ENCODE results near the gene SMYD3. TPM values are rescaled to one million over a fixed set of nuclear protein-coding genes. Genes with fewer than 3 reads are reported as not detected.

Gene SMYD3
- total RNA-seq, 1 donor from 2014 or later: 31.9 TPM

- no peaks in the 10 kb centered on the region for H3K27me3 Mint-ChIP-seq
- no peaks in the 10 kb centered on the region for H3K4me1 Mint-ChIP-seq (ENCODE audit: low read depth)
- no peak for DNase-seq (ENCODE audit: low spot score, unreplicated experiment)
- no peak overlapping the region for H3K27ac Mint-ChIP-seq
- H3K4me3 Mint-ChIP-seq (ENCODE audit: low read depth): no peak overlapping the region
- no peak for TF ChIP-seq CTCF (IDR thresholded peaks at IDR 0.05; ENCODE audit: unreplicated experiment)
- H3K36me3 Mint-ChIP-seq (ENCODE audit: insufficient read depth): no peaks in the 10 kb centered on the region
- H3K9me3 Mint-ChIP-seq (ENCODE audit: low read depth): peaks cover 12% of the 10 kb centered on the region
Measured at GRCh38 chr1:246516126-246516525, 9.0 kb upstream of the SMYD3 start.

DNA sequence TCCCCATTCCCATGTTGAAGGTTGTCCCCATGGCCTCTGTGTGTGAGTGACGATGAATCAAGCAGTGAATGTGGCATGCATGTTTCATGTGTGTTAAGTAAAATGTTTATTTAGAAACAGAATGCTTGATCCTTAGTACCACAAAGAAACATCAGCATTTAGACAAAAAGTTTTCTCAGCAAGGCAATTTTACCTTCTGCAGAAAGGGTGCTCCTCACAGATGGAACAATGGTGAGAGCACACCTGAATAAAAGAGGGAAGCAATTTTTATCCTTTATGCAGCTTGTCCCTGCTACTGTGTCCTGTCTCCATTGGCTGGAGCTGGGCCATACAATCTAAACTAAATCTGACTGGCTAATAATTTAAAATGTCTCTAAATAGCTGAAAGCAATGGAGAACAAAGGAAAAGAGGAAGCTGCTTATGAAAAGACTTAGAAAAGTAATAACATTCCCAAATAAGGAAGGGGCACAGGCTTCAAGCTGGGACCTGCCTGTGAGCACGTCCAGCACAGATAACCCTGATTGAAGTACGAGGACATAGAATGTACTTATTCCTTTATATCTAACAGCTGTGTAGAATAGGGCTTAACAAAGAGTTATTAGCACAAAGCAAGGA is 8.4 kb upstream of the SMYD3 start:
- H3K36me3 Mint-ChIP-seq (ENCODE audit: insufficient read depth): no peaks in the 10 kb centered on the region
- H3K27ac Mint-ChIP-seq: no peak overlapping the region
- no peak for TF ChIP-seq CTCF (IDR thresholded peaks at IDR 0.05; ENCODE audit: unreplicated experiment)
- no peaks in the 10 kb centered on the region for H3K4me1 Mint-ChIP-seq (ENCODE audit: low read depth)
- no peak overlapping the region for H3K4me3 Mint-ChIP-seq (ENCODE audit: low read depth)
- DNase-seq (ENCODE audit: low spot score, unreplicated experiment): no peak
- H3K27me3 Mint-ChIP-seq: no peaks in the 10 kb centered on the region
- H3K9me3 Mint-ChIP-seq (ENCODE audit: low read depth): peaks cover 12% of the 10 kb centered on the region

DNA sequence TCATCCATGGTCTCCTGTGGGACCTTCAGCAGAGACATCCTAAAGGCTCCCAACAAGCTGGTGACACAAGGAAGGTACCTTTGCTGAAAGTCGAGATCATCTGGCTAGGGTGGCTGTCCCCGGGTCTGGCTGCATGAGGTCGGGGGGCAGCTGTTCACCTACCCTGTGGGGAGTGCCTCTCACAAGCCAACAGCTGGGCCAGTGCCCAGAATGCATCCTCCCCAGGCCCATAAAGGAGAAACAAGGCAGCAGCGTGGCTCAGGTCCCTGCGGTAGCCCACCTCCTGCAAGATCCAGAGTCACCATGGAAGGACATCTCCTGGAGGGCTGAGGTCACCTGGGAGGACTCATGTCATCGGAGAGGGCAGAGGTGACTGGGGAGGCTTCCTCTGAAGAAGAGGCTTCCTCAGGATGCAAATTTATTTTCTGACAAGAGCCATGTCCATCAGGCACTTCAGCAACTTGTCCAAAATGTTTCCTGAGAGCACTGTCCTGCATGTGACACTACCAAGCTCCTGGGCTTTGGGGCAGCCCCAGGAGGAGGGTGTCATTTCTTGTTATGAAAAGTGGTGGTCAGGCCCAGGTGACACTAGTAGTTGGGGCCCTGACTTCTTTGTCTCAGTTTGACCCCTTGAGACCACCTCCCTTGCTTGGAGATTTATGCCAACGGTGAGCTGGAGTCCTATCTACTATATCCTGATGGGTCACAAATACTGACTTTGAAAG is 6.7 kb upstream of the SMYD3 start:
- Mint-ChIP-seq H3K9me3 (ENCODE audit: low read depth) (peaks cover 12% of the 10 kb centered on the region), H3K27ac (no peak overlapping the region), H3K27me3 (no peaks in the 10 kb centered on the region), H3K36me3 (ENCODE audit: insufficient read depth) (no peaks in the 10 kb centered on the region), H3K4me1 (ENCODE audit: low read depth) (no peaks in the 10 kb centered on the region), H3K4me3 (ENCODE audit: low read depth) (no peak overlapping the region)
- DNase-seq (ENCODE audit: low spot score, unreplicated experiment): no peak
- no peak for TF ChIP-seq CTCF (IDR thresholded peaks at IDR 0.05; ENCODE audit: unreplicated experiment)

DNA sequence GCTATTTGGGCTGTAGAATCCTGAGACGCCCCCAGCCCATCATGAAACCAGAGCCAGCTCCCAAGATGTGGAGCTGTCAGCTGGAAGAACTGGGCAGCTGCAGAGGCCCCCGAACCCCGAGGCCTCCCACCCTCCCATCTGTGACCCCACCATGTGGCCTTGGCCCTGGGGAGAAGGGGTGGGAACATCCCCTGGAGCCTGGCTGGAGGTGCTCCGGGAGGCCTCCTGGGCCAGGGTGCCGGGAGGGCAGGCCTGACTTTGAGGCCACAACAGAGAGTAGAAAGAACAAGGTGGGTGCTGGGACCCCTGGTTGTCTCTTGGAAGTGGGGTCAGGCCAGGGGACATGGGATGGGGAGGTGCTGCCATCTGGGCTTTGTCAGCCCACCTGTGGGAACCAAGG is 6.0 kb upstream of the SMYD3 start:
- H3K27ac Mint-ChIP-seq: no peak overlapping the region
- no peaks in the 10 kb centered on the region for H3K27me3 Mint-ChIP-seq
- H3K4me1 Mint-ChIP-seq (ENCODE audit: low read depth): no peaks in the 10 kb centered on the region
- H3K9me3 Mint-ChIP-seq (ENCODE audit: low read depth): peaks cover 12% of the 10 kb centered on the region
- no peak for TF ChIP-seq CTCF (IDR thresholded peaks at IDR 0.05; ENCODE audit: unreplicated experiment)
- no peak overlapping the region for H3K4me3 Mint-ChIP-seq (ENCODE audit: low read depth)
- DNase-seq (ENCODE audit: low spot score, unreplicated experiment): no peak
- no peaks in the 10 kb centered on the region for H3K36me3 Mint-ChIP-seq (ENCODE audit: insufficient read depth)

DNA sequence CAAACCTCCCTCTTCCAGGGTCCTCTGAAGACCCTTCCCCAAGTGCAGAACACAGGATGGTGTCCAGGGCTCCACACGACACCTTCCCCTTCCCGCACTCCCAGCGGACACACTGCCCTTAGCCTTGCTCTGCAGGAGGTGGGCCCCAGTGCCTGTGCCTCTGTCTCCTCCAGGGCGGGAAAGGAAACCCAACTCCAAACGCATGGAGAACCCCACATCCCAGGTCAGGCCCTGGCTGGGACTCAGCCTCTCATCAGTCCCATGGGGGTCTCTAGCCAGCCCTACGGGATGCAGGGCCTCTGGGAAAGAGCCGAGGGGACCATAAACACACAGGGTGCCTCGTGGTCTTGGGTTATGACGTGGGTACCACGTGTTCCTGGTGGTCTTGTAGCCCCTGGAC is 5.6 kb upstream of the SMYD3 start:
- no peak overlapping the region for H3K27ac Mint-ChIP-seq
- no peak for TF ChIP-seq CTCF (IDR thresholded peaks at IDR 0.05; ENCODE audit: unreplicated experiment)

More for the DNA sequence above, 5.6 kb upstream of the SMYD3 start:
- no peaks in the 10 kb centered on the region for H3K4me1 Mint-ChIP-seq (ENCODE audit: low read depth)
- H3K4me3 Mint-ChIP-seq (ENCODE audit: low read depth): no peak overlapping the region
- DNase-seq (ENCODE audit: low spot score, unreplicated experiment): no peak
- H3K36me3 Mint-ChIP-seq (ENCODE audit: insufficient read depth): no peaks in the 10 kb centered on the region
- H3K9me3 Mint-ChIP-seq (ENCODE audit: low read depth): peaks cover 12% of the 10 kb centered on the region
- no peaks in the 10 kb centered on the region for H3K27me3 Mint-ChIP-seq

All from progenitor cell of endocrine pancreas (in vitro differentiated cells).